Keratinocyte (primary cell): Measurements from ENCODE around the gene PPM1A. TPM values are rescaled to one million over a fixed set of nuclear protein-coding genes. Genes with fewer than 3 reads are reported as not detected.

Experiments used
- DNase-seq: peaks from one replicate; pipeline ENCODE4 v3.0.0-alpha.2; 2011; ENCODE audit warnings: low read depth, missing footprints, low spot score
- FAIRE-seq: peaks from 2 replicates; lab custom pipeline; 2011; peaks lifted over from hg19 to GRCh38; lab: Jason Lieb, UNC
- H2AFZ ChIP-seq: 2 replicates; pipeline ENCODE4 v1.6.0; 2012; ENCODE audit warnings: low read length, control low read depth, inconsistent platforms; ENCODE audit not compliant: control insufficient read depth
- H3K27ac ChIP-seq: 2 replicates; pipeline ENCODE4 v1.5.1; 2011; ENCODE audit warnings: low read length; ENCODE audit not compliant: control insufficient read depth, insufficient read depth
- H3K27me3 ChIP-seq: 3 replicates; pipeline ENCODE4 v1.6.0; 2011; ENCODE audit warnings: low read length; ENCODE audit not compliant: control insufficient read depth, insufficient read depth; ENCODE audit errors: extremely low read depth
- H3K36me3 ChIP-seq, 2 experiments: 2 replicates in 1 of 2; 3 replicates in 1 of 2; pipeline ENCODE4 v1.5.1; 2011; ENCODE audit warnings: low read length in 2 of 2, mild to moderate bottlenecking in 1 of 2; ENCODE audit not compliant: control insufficient read depth in 2 of 2, insufficient read depth in 2 of 2; ENCODE audit errors: extremely low read depth in 1 of 2
- H3K4me1 ChIP-seq: 3 replicates; pipeline ENCODE4 v1.5.1; 2011; ENCODE audit warnings: low read length; ENCODE audit not compliant: control insufficient read depth, insufficient read depth; ENCODE audit errors: extremely low read depth
- H3K4me2 ChIP-seq: 3 replicates; pipeline ENCODE4 v1.6.0; 2011; ENCODE audit warnings: low read depth, low read length; ENCODE audit not compliant: control insufficient read depth, insufficient read depth; ENCODE audit errors: extremely low read depth
- H3K4me3 ChIP-seq, 3 experiments: fragments of 200-600 bp in 1 of 3; sonication (generic) in 1 of 3; 2 replicates in 2 of 3; 3 replicates in 1 of 3; pipeline ENCODE4 v1.5.1; 2011 to 2016; ENCODE audit warnings: low read length in 3 of 3, mild to moderate bottlenecking in 3 of 3, control low read depth in 2 of 3, inconsistent platforms in 1 of 3, low read depth in 1 of 3, mixed read lengths in 1 of 3, mixed run types in 1 of 3, moderate library complexity in 1 of 3; ENCODE audit not compliant: control insufficient read depth in 2 of 3, insufficient read depth in 2 of 3; ENCODE audit errors: extremely low read depth in 1 of 3
- H3K79me2 ChIP-seq: 2 replicates; pipeline ENCODE4 v1.6.0; 2012; ENCODE audit warnings: low read length; ENCODE audit not compliant: control insufficient read depth, insufficient read depth
- H3K9ac ChIP-seq: 3 replicates; pipeline ENCODE4 v1.6.0; 2011; ENCODE audit warnings: low read length; ENCODE audit not compliant: control insufficient read depth, insufficient read depth; ENCODE audit errors: extremely low read depth
- H3K9me1 ChIP-seq: 3 replicates; pipeline ENCODE4 v1.6.0; 2011; ENCODE audit warnings: low read length; ENCODE audit not compliant: control insufficient read depth, insufficient read depth; ENCODE audit errors: extremely low read depth
- H3K9me3 ChIP-seq: 2 replicates; pipeline ENCODE4 v1.5.1; 2012; ENCODE audit warnings: low read depth, low read length; ENCODE audit not compliant: control insufficient read depth
- H4K20me1 ChIP-seq: 3 replicates; pipeline ENCODE4 v1.6.0; 2011; ENCODE audit warnings: low read length; ENCODE audit not compliant: control insufficient read depth, insufficient read depth; ENCODE audit errors: extremely low read depth
- EZH2 ChIP-seq: IDR thresholded peaks from one replicate; pipeline ENCODE4 v1.6.1; 2012; ENCODE audit warnings: inconsistent platforms, mild to moderate bottlenecking, low read length, moderate library complexity
- dilution Hi-C: fragments of 300-500 bp; cut with MboI; formaldehyde crosslinking; loops from one replicate; pipeline ENCODE4 v1.7.0; 2020; ENCODE audit warnings: low sequenced_read_pairs; ENCODE audit not compliant: extremely low pct_ligation_motif_present
- polyA plus RNA-seq, 5 experiments: library from polyadenylated mRNA; depleted of rRNA in 3 of 5; stranded (reverse) in 3 of 5; stranded (forward) in 1 of 5; unstranded in 1 of 5; fragments of >200 nt; gene quantifications; 1 replicate in 1 of 5; 2 replicates in 3 of 5; 3 replicates in 1 of 5; pipeline versions ENCODE4 v1.2.1 to v1.2.3, GENCODE V29; 2011 to 2012; ENCODE audit warnings: missing spikeins in 2 of 5, low read depth in 1 of 5, low replicate concordance in 1 of 5
- TF ChIP-seq, protein P1 (sequence below), 3 experiments: IDR thresholded peaks in 1 of 3; conservative IDR thresholded peaks in 1 of 3; optimal IDR thresholded peaks in 1 of 3; 2 replicates in 2 of 3; 3 replicates in 1 of 3; pipeline versions ENCODE3 to v1.5.1; 2011; ENCODE audit warnings: low read length in 3 of 3, mild to moderate bottlenecking in 3 of 3, moderate library complexity in 2 of 3, control low read depth in 1 of 3, inconsistent platforms in 1 of 3; ENCODE audit not compliant: insufficient read depth in 2 of 3; ENCODE audit errors: extremely low read depth in 1 of 3

PPM1A gene
- polyA plus RNA-seq, 1 donor (not counting 4 experiments of a cell fraction or from before 2014, with no cell fraction given): 44.5 TPM

GRCh38 chr14:60332869-60333268, 83.8 kb downstream of the PPM1A start:
- Histone ChIP-seq H3K9me1 (no peaks in the 10 kb centered on the region), H2AFZ (no peak overlapping the region), H3K4me1 (peaks cover 4% of the 10 kb centered on the region), H3K27ac (no peak overlapping the region), H3K4me3 (no peak overlapping the region), H3K36me3 (no peaks in the 10 kb centered on the region), H3K9ac (no peak overlapping the region), H3K4me2 (no peak overlapping the region), H3K27me3 (peaks cover 13% of the 10 kb centered on the region), H3K9me3 (no peaks in the 10 kb centered on the region), H4K20me1 (no peaks in the 10 kb centered on the region), H3K79me2 (no peaks in the 10 kb centered on the region)
- no peak for TF ChIP-seq EZH2
- TF ChIP-seq, protein P1, sequence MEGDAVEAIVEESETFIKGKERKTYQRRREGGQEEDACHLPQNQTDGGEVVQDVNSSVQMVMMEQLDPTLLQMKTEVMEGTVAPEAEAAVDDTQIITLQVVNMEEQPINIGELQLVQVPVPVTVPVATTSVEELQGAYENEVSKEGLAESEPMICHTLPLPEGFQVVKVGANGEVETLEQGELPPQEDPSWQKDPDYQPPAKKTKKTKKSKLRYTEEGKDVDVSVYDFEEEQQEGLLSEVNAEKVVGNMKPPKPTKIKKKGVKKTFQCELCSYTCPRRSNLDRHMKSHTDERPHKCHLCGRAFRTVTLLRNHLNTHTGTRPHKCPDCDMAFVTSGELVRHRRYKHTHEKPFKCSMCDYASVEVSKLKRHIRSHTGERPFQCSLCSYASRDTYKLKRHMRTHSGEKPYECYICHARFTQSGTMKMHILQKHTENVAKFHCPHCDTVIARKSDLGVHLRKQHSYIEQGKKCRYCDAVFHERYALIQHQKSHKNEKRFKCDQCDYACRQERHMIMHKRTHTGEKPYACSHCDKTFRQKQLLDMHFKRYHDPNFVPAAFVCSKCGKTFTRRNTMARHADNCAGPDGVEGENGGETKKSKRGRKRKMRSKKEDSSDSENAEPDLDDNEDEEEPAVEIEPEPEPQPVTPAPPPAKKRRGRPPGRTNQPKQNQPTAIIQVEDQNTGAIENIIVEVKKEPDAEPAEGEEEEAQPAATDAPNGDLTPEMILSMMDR (optimal IDR thresholded peaks at IDR 0.05 in 1 of 3, IDR thresholded peaks at IDR 0.05 in 1 of 3, conservative IDR thresholded peaks at IDR 0.05 in 1 of 3; ENCODE audit: extremely low read depth in 1 of 3, insufficient read depth in 2 of 3, low read length in 3 of 3): no peak
- FAIRE-seq (no peak), DNase-seq (no peak)
- dilution Hi-C loops: no loop called here

DNA sequence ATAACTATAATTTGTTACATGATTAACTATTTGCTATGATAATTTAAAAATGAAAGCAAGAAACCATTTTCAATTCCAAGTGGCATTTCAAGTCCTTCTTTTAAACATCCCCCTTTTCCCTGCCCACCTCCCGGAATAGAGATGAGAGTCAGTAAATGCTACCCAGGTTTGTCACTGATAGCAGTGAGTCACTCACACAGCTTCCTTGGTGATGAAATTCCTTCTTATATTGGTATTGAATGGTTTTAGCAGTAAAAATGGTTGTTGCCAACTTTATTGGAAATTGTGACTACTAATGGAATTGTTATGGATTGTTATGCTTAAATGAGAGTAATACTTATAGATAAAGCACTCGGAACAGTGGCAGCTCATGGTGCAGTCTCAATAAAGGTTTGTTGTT, 90.5 kb downstream of the PPM1A start:
- no peak overlapping the region for H3K27ac ChIP-seq
- no peak for FAIRE-seq
- TF ChIP-seq EZH2: no peak
- TF ChIP-seq, protein P1 (optimal IDR thresholded peaks at IDR 0.05 in 1 of 3, IDR thresholded peaks at IDR 0.05 in 1 of 3, conservative IDR thresholded peaks at IDR 0.05 in 1 of 3; ENCODE audit: extremely low read depth in 1 of 3, insufficient read depth in 2 of 3, low read length in 3 of 3): no peak
- no peak overlapping the region for H2AFZ ChIP-seq
- H3K9me1 ChIP-seq: no peaks in the 10 kb centered on the region
- H3K9me3 ChIP-seq: no peaks in the 10 kb centered on the region
- no peak for DNase-seq
- H3K27me3 ChIP-seq: peaks cover 4% of the 10 kb centered on the region
- no peaks in the 10 kb centered on the region for H3K79me2 ChIP-seq
- H3K4me2 ChIP-seq: no peak overlapping the region
- H3K36me3 ChIP-seq: no peaks in the 10 kb centered on the region
- dilution Hi-C loops: no loop called here
- no peaks in the 10 kb centered on the region for H4K20me1 ChIP-seq
- H3K9ac ChIP-seq: no peak overlapping the region
- H3K4me3 ChIP-seq: no peak overlapping the region
- no peaks in the 10 kb centered on the region for H3K4me1 ChIP-seq
